Activated T-cell treated with anti-CD3 and anti-CD28 coated beads, Interleukin-2, amount 50 U/mL, for 4 hours (primary cell): ENCODE results near the gene DYNLT3. TPM values are rescaled to one million over a fixed set of nuclear protein-coding genes. Genes with fewer than 3 reads are reported as not detected.
A peak's percentile ranks its signal among the peaks of the same experiment; 100 is the strongest.

ENCODE experiments used
- ATAC-seq, 2 donors: fragments of 200-7000 bp; cut with Tn5 transposase; one replicate each; pipeline ENCODE4 v1.10.0; 2021
- DNase-seq: peaks from one replicate; pipeline ENCODE4 v3.0.0-alpha.2; 2020
- H3K27me3 Mint-ChIP-seq: one replicate; pipeline ENCODE4 v1.8.0; 2021; ENCODE audit warnings: low read depth, mixed read lengths
- H3K36me3 Mint-ChIP-seq: one replicate; pipeline ENCODE4 v1.8.0; 2022; ENCODE audit warnings: mixed read lengths; ENCODE audit not compliant: insufficient read depth
- H3K4me1 Mint-ChIP-seq: one replicate; pipeline ENCODE4 v1.8.0; 2021; ENCODE audit warnings: low read depth, mixed read lengths
- H3K4me3 Mint-ChIP-seq: one replicate; pipeline ENCODE4 v1.8.0; 2021; ENCODE audit warnings: mild to moderate bottlenecking, moderate library complexity, mixed read lengths
- H3K9me3 Mint-ChIP-seq: one replicate; pipeline ENCODE4 v1.8.0; 2021; ENCODE audit warnings: mixed read lengths
- total RNA-seq, 3 donors: library from RNA; stranded (reverse); gene quantifications; one replicate each; pipeline ENCODE4 v1.2.1, GENCODE V29; 2021

The DYNLT3 gene
- 10 to 100 TPM; 10.0 to 14.9 (median 11.5) TPM for total RNA-seq

GRCh38 chrX:37846934-37847732 lies at the start of gene DYNLT3:
DYNLT3 (minus strand) TSS chrX:37847571; CDS start chrX:37847510, 61 bp downstream.
- Mint-ChIP-seq H3K4me1 (peaks cover 28% of the 10 kb centered on the region), H3K9me3 (no peaks in the 10 kb centered on the region), H3K4me3 (peak within 1 kb of the TSS; percentile 78), H3K27me3 (no peaks in the 10 kb centered on the region), H3K36me3 (peaks cover 2% of the 10 kb centered on the region)
- ATAC-seq (peak; percentile 92 to 93), DNase-seq (peak; percentile 62)

- DNase-seq (no peak), ATAC-seq (no peak)
- Mint-ChIP-seq H3K27me3 (peaks cover 2% of the 10 kb centered on the region), H3K9me3 (no peaks in the 10 kb centered on the region), H3K36me3 (no peaks in the 10 kb centered on the region), H3K4me1 (no peaks in the 10 kb centered on the region), H3K4me3 (no peak overlapping the region)
These were observed 49.1 kb upstream of the DYNLT3 start for GRCh38 chrX:37896511-37896890.

- Mint-ChIP-seq H3K36me3 (no peaks in the 10 kb centered on the region), H3K4me1 (no peaks in the 10 kb centered on the region)
- no peak for ATAC-seq
These were observed 48.6 kb upstream of the DYNLT3 start for GRCh38 chrX:37895795-37896510.

GRCh38 chrX:37894725-37895124 lies 47.4 kb upstream of the DYNLT3 start:
- ATAC-seq (no peak), DNase-seq (no peak)
- Mint-ChIP-seq H3K4me3 (no peak overlapping the region), H3K4me1 (no peaks in the 10 kb centered on the region), H3K9me3 (no peaks in the 10 kb centered on the region), H3K36me3 (no peaks in the 10 kb centered on the region), H3K27me3 (peaks cover 2% of the 10 kb centered on the region)

More at GRCh38 chrX:37895795-37896510, 48.6 kb upstream of the DYNLT3 start:
- no peak overlapping the region for H3K4me3 Mint-ChIP-seq
- H3K9me3 Mint-ChIP-seq, result no peaks in the 10 kb centered on the region
- no peak for DNase-seq
- H3K27me3 Mint-ChIP-seq, result peaks cover 2% of the 10 kb centered on the region

GRCh38 chrX:37888010-37888409 lies 40.6 kb upstream of the DYNLT3 start:
- DNase-seq (no peak), ATAC-seq (no peak)
- no peaks in the 10 kb centered on the region for H3K27me3 Mint-ChIP-seq
- no peaks in the 10 kb centered on the region for H3K9me3 Mint-ChIP-seq
- H3K36me3 Mint-ChIP-seq, result no peaks in the 10 kb centered on the region
- no peaks in the 10 kb centered on the region for H3K4me1 Mint-ChIP-seq
- no peak overlapping the region for H3K4me3 Mint-ChIP-seq

GRCh38 chrX:37887347-37887746 lies 40.0 kb upstream of the DYNLT3 start:
- Mint-ChIP-seq H3K36me3 (no peaks in the 10 kb centered on the region), H3K4me1 (no peaks in the 10 kb centered on the region), H3K9me3 (no peaks in the 10 kb centered on the region), H3K27me3 (peaks cover 2% of the 10 kb centered on the region), H3K4me3 (no peak overlapping the region)
- no peak for ATAC-seq
- no peak for DNase-seq

- H3K4me3 Mint-ChIP-seq, result no peak overlapping the region
- H3K27me3 Mint-ChIP-seq, result peaks cover 6% of the 10 kb centered on the region
These were observed 35.8 kb upstream of the DYNLT3 start for GRCh38 chrX:37883196-37883595.

GRCh38 chrX:37879692-37880091 lies 32.3 kb upstream of the DYNLT3 start:
- H3K36me3 Mint-ChIP-seq, result no peaks in the 10 kb centered on the region
- no peaks in the 10 kb centered on the region for H3K4me1 Mint-ChIP-seq
- no peaks in the 10 kb centered on the region for H3K9me3 Mint-ChIP-seq
- ATAC-seq, result no peak
- no peak for DNase-seq
- no peak overlapping the region for H3K4me3 Mint-ChIP-seq
- H3K27me3 Mint-ChIP-seq, result peaks cover 6% of the 10 kb centered on the region

More at GRCh38 chrX:37883196-37883595, 35.8 kb upstream of the DYNLT3 start:
- ATAC-seq (no peak), DNase-seq (no peak)
- H3K9me3 Mint-ChIP-seq, result no peaks in the 10 kb centered on the region
- no peaks in the 10 kb centered on the region for H3K4me1 Mint-ChIP-seq
- H3K36me3 Mint-ChIP-seq, result no peaks in the 10 kb centered on the region

GRCh38 chrX:37876716-37877115 lies 29.3 kb upstream of the DYNLT3 start:
- DNase-seq (no peak), ATAC-seq (no peak)
- H3K27me3 Mint-ChIP-seq, result peaks cover 2% of the 10 kb centered on the region
- no peaks in the 10 kb centered on the region for H3K4me1 Mint-ChIP-seq
- no peak overlapping the region for H3K4me3 Mint-ChIP-seq
- no peaks in the 10 kb centered on the region for H3K36me3 Mint-ChIP-seq
- H3K9me3 Mint-ChIP-seq, result no peaks in the 10 kb centered on the region

GRCh38 chrX:37875675-37876074 lies 28.3 kb upstream of the DYNLT3 start:
- H3K27me3 Mint-ChIP-seq, result peaks cover 2% of the 10 kb centered on the region
- H3K4me3 Mint-ChIP-seq, result no peak overlapping the region
- no peak for ATAC-seq
- DNase-seq, result no peak
- no peaks in the 10 kb centered on the region for H3K9me3 Mint-ChIP-seq
- no peaks in the 10 kb centered on the region for H3K36me3 Mint-ChIP-seq
- H3K4me1 Mint-ChIP-seq, result no peaks in the 10 kb centered on the region

GRCh38 chrX:37873220-37873619 lies 25.8 kb upstream of the DYNLT3 start:
- Mint-ChIP-seq H3K27me3 (peaks cover under 1% of the 10 kb centered on the region), H3K4me3 (no peak overlapping the region), H3K36me3 (no peaks in the 10 kb centered on the region), H3K9me3 (no peaks in the 10 kb centered on the region), H3K4me1 (peaks cover under 1% of the 10 kb centered on the region)
- no peak for ATAC-seq
- DNase-seq, result no peak

GRCh38 chrX:37872303-37872655 lies 24.9 kb upstream of the DYNLT3 start:
- H3K36me3 Mint-ChIP-seq, result no peaks in the 10 kb centered on the region
- H3K4me3 Mint-ChIP-seq, result no peak overlapping the region
- no peaks in the 10 kb centered on the region for H3K9me3 Mint-ChIP-seq
- no peaks in the 10 kb centered on the region for H3K27me3 Mint-ChIP-seq
- H3K4me1 Mint-ChIP-seq, result peaks cover 6% of the 10 kb centered on the region
- ATAC-seq (peak; percentile 18 to 39), DNase-seq (no peak)

GRCh38 chrX:37871626-37872302 lies 24.4 kb upstream of the DYNLT3 start:
- H3K27me3 Mint-ChIP-seq, result no peaks in the 10 kb centered on the region
- peaks cover 6% of the 10 kb centered on the region for H3K4me1 Mint-ChIP-seq
- ATAC-seq (peak; percentile 43 to 80), DNase-seq (no peak)
- H3K9me3 Mint-ChIP-seq, result no peaks in the 10 kb centered on the region
- no peak overlapping the region for H3K4me3 Mint-ChIP-seq
- H3K36me3 Mint-ChIP-seq, result no peaks in the 10 kb centered on the region

- no peak overlapping the region for H3K4me3 Mint-ChIP-seq
- DNase-seq (no peak), ATAC-seq (peak; percentile 48 to 59)
- no peaks in the 10 kb centered on the region for H3K9me3 Mint-ChIP-seq
- H3K4me1 Mint-ChIP-seq, result peaks cover 6% of the 10 kb centered on the region
- no peaks in the 10 kb centered on the region for H3K27me3 Mint-ChIP-seq
- H3K36me3 Mint-ChIP-seq, result no peaks in the 10 kb centered on the region
These were observed 20.3 kb upstream of the DYNLT3 start for GRCh38 chrX:37867536-37868153.
